DOHH2 (cell line): ENCODE data around the gene HECTD1.

Source experiments
- H3F3A ChIP-seq: fragments of 200-600 bp; sonication (generic), shearing (Covaris generic); 2 replicates; pipeline ENCODE4 v1.6.0; 2016; ENCODE audit warnings: antibody characterized with exemption, mild to moderate bottlenecking; ENCODE audit not compliant: control insufficient read depth, insufficient read depth
- H3K27ac ChIP-seq: fragments of 200-600 bp; sonication (generic); 2 replicates; pipeline ENCODE4 v1.5.1; 2014; ENCODE audit warnings: low read depth, mild to moderate bottlenecking, low read length, moderate library complexity
- H3K27me3 ChIP-seq: fragments of 200-600 bp; sonication (generic); 2 replicates; pipeline ENCODE4 v1.6.1; 2014; ENCODE audit warnings: mild to moderate bottlenecking, low read length, mixed read lengths; ENCODE audit not compliant: control insufficient read depth
- H3K36me3 ChIP-seq: fragments of 200-600 bp; sonication (generic); 2 replicates; pipeline ENCODE4 v1.6.1; 2014; ENCODE audit warnings: mild to moderate bottlenecking, low read length, moderate library complexity, mixed read lengths; ENCODE audit not compliant: control insufficient read depth
- H3K4me1 ChIP-seq: fragments of 200-600 bp; sonication (generic); 2 replicates; pipeline ENCODE4 v1.6.1; 2014; ENCODE audit warnings: mild to moderate bottlenecking, low read length, mixed read lengths; ENCODE audit not compliant: control insufficient read depth
- H3K4me2 ChIP-seq: fragments of 200-600 bp; sonication (generic); 2 replicates; pipeline ENCODE4 v1.6.0; 2014; ENCODE audit warnings: mild to moderate bottlenecking, low read length, moderate library complexity
- H3K4me3 ChIP-seq: fragments of 200-600 bp; sonication (generic); 2 replicates; pipeline ENCODE4 v1.5.1; 2014; ENCODE audit warnings: mild to moderate bottlenecking, low read length, mixed read lengths
- H3K79me2 ChIP-seq: fragments of 200-600 bp; sonication (generic); 2 replicates; pipeline ENCODE4 v1.6.1; 2014; ENCODE audit warnings: mild to moderate bottlenecking, low read length, mixed read lengths; ENCODE audit not compliant: control insufficient read depth
- H3K9me2 ChIP-seq: fragments of 200-600 bp; sonication (generic); replicated peaks from 2 replicates; pipeline ENCODE4 v1.6.1; 2014; ENCODE audit warnings: mild to moderate bottlenecking, low read length, mixed read lengths; ENCODE audit not compliant: control insufficient read depth
- H3K9me3 ChIP-seq: fragments of 200-600 bp; sonication (generic); 2 replicates; pipeline ENCODE4 v1.6.1; 2014; ENCODE audit warnings: antibody characterized with exemption, low read length, mixed read lengths; ENCODE audit not compliant: control insufficient read depth, insufficient read depth
- H4K20me1 ChIP-seq: fragments of 200-600 bp; sonication (generic); 2 replicates; pipeline ENCODE4 v1.6.0; 2014; ENCODE audit warnings: low read depth, mild to moderate bottlenecking, antibody characterized with exemption, low read length, moderate library complexity; ENCODE audit not compliant: control insufficient read depth, insufficient read depth
- EZH2phosphoT487 ChIP-seq: fragments of 200-600 bp; sonication (generic); IDR thresholded peaks from 2 replicates; pipeline ENCODE4 v1.6.1; 2017; ENCODE audit warnings: borderline replicate concordance, mild to moderate bottlenecking, antibody characterized with exemption, low read length, moderate library complexity, mixed read lengths
- TF ChIP-seq, protein P1 (sequence below): fragments of 200-600 bp; sonication (generic); IDR thresholded peaks from one replicate; pipeline ENCODE4 v1.5.1; 2014; ENCODE audit warnings: antibody characterized with exemption, mild to moderate bottlenecking, low read depth, low read length; ENCODE audit not compliant: poor library complexity, severe bottlenecking

The HECTD1 gene

DNA sequence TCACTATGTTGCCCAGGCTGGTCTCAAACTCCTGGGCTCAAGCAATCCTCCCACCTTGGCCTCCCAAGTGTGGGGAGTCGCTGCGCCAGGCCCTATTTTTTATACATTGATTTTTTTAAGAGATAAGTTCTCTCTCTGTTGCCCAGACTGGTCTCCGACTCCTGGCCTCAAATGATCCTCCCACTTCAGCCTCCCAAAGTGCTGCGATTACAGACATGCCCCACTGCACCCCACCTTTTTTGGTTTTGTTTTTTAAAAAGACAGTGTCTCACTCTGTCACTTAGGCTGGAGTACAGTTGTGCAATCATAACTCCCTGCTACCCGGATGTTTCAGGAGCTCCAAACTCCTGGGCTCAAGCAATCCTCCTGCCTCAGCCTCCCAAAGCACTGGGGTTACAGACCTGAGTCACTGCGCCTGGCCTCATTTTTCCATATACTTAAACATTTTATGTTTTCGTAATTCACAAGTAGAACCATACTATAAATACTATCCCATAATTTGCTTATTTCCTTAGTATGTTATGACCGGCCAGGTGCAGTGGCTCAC, 16.8 kb downstream of the HECTD1 start:
- Histone ChIP-seq H4K20me1 (0 out of 2 replicates have a peak, but pooled peaks cover 3% of the 10 kb centered on the region), H3K27me3 (no peaks in the 10 kb centered on the region), H3K9me2 (no peaks in the 10 kb centered on the region), H3K4me2 (no peak overlapping the region), H3K4me3 (no peak overlapping the region), H3K27ac (no peak overlapping the region), H3K79me2 (peaks cover 94% of the 10 kb centered on the region), H3K36me3 (peaks cover 46% of the 10 kb centered on the region), H3K4me1 (no peaks in the 10 kb centered on the region), H3K9me3 (no peaks in the 10 kb centered on the region), H3F3A (peaks cover 6% of the 10 kb centered on the region; the same call in 1 of the 2 replicates)
- TF ChIP-seq, protein P1, sequence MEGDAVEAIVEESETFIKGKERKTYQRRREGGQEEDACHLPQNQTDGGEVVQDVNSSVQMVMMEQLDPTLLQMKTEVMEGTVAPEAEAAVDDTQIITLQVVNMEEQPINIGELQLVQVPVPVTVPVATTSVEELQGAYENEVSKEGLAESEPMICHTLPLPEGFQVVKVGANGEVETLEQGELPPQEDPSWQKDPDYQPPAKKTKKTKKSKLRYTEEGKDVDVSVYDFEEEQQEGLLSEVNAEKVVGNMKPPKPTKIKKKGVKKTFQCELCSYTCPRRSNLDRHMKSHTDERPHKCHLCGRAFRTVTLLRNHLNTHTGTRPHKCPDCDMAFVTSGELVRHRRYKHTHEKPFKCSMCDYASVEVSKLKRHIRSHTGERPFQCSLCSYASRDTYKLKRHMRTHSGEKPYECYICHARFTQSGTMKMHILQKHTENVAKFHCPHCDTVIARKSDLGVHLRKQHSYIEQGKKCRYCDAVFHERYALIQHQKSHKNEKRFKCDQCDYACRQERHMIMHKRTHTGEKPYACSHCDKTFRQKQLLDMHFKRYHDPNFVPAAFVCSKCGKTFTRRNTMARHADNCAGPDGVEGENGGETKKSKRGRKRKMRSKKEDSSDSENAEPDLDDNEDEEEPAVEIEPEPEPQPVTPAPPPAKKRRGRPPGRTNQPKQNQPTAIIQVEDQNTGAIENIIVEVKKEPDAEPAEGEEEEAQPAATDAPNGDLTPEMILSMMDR: no peak
- TF ChIP-seq EZH2phosphoT487: no peak

DNA sequence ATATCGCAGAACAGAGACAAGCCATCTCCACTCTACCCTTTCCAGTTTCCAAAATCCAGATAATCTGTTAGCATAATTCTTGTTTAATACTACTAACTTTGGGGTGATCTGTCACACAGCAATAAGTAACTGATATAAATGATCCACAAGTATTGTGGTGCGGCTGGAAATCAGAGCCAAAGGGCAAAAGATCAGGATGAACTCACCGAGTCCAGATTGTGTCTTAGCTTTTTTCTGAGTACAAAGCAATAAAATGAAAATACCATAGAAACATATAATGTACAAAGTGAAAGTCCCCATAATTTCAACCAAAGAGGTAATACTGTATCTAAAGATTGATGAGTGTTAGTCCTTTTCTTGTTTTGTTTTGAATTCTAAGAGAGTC, 17.4 kb downstream of the HECTD1 start:
- Histone ChIP-seq H3K9me3 (no peaks in the 10 kb centered on the region), H3K4me2 (no peak overlapping the region), H3K36me3 (peaks cover 45% of the 10 kb centered on the region), H4K20me1 (no peaks in the 10 kb centered on the region), H3K4me3 (no peak overlapping the region), H3F3A (peaks cover 4% of the 10 kb centered on the region; the same call in 1 of the 2 replicates), H3K9me2 (no peaks in the 10 kb centered on the region), H3K27ac (no peak overlapping the region), H3K27me3 (no peaks in the 10 kb centered on the region), H3K79me2 (peaks cover 94% of the 10 kb centered on the region), H3K4me1 (no peaks in the 10 kb centered on the region)
- no peak for TF ChIP-seq EZH2phosphoT487
- TF ChIP-seq, protein P1: no peak

DNA sequence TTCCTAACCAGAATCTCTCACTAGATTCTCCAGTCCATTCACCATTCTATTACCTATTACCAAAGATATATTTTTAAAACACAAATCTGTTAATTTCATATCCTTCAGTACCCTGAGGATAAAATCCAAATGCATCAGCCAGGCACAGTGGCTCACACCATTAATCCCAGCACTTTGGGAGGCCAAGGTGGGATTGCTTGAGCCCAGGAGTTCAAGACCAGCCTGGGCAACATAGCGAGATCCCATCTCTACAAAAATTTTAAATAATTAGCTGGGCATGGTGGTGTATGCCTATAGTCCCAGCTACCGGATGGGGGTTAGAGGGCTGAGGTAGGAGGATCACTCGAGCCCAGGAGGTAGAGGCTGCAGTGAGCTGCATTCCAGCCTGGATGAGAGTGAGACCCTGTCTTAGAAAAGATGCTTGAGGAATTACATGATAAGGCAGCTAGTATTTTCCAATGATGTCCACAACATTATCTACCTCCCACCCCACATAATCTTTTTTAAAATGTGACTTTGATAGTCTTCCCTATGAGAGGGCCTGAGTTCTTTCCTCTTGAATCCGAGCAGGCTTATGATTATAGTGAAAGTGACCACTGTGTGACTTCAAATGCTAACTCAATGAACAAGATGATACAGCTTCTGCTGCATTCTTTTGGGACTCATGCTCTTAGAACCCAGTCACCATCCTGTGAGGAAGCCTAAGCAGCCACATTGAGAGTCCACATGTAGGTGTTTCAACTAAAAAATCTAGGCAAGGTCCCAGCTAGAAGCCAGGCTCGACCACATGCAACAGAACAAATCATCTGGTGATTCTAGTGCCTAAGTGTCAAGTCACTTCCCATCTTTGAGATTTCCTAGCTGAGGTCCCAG, 18.0 kb downstream of the HECTD1 start:
- H3K27ac ChIP-seq: no peak overlapping the region
- no peaks in the 10 kb centered on the region for H3K27me3 ChIP-seq
- H3K9me2 ChIP-seq: no peaks in the 10 kb centered on the region
- no peaks in the 10 kb centered on the region for H3K9me3 ChIP-seq
- TF ChIP-seq EZH2phosphoT487: no peak
- TF ChIP-seq, protein P1: no peak
- no peaks in the 10 kb centered on the region for H3F3A ChIP-seq
- H3K4me1 ChIP-seq: no peaks in the 10 kb centered on the region
- no peak overlapping the region for H3K4me2 ChIP-seq
- H3K4me3 ChIP-seq: no peak overlapping the region
- peaks cover 42% of the 10 kb centered on the region for H3K36me3 ChIP-seq
- H3K79me2 ChIP-seq: peaks cover 94% of the 10 kb centered on the region
- no peaks in the 10 kb centered on the region for H4K20me1 ChIP-seq
